GM18508 (cell line): ENCODE measurements around the gene STRBP.

Experiments
- ATAC-seq: cut with Tn5 transposase; IDR thresholded peaks from one replicate; pipeline ENCODE4 v1.9.1; 2021; ENCODE audit warnings: moderate number of reproducible peaks; ENCODE audit not compliant: insufficient read depth, unreplicated experiment

Gene STRBP

DNA sequence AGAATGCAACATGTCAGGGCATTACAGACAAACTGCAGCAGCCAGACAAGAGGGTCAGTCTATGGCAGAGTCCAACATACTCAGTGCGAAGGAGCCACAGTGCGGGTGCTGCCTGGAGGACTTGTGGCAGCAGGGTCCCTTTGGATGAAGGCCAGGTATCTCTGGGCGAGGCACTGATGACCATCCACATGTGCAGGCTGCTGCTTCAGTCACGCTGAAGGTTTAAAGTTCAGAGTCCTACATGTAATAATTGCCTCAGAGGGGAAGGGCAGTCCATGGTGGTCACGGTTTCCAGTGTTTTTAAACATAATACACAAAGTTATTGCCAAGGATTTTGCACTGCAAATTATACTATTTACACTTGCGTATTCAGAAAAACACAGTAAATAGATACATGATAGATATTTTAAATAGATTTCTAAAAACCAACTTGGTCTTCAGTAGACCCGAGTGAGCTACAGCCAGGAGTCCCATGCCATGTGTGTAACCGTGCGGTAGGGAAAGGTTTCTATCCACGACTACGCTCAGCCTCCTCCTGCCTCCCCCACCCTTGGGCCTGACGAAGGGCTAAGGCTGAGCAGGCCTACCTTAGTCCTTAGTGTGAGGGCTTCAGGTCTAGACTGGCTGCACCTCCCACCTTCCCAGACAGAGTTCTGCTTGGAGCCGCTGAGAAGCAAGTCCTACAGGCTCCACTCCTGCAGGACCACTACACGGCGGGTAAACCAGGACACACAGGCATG, 158.7 kb downstream of the STRBP start:
- no peak for ATAC-seq

DNA sequence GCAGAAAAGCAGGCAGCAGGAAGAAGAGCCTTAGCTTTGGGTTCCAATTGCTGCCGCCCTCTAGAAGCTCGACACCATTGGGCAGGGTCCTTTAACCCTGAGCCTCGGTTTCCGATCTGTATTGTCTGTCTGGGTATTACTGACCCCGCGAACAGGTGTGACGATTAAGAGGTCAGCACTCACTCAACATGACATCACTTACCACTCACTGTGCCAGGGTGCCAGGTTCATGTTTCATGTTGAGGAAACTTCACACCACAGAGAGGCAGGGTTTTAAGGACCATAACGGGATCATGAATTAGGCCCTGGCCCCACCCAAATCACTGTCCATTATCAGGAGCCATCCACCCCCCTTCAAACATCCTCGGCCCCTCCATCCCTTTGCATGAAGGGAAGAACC, 159.4 kb downstream of the STRBP start:
- ATAC-seq = no peak

- ATAC-seq = no peak
These were observed 160.6 kb downstream of the STRBP start for GRCh38 chr9:123107639-123108285.

DNA sequence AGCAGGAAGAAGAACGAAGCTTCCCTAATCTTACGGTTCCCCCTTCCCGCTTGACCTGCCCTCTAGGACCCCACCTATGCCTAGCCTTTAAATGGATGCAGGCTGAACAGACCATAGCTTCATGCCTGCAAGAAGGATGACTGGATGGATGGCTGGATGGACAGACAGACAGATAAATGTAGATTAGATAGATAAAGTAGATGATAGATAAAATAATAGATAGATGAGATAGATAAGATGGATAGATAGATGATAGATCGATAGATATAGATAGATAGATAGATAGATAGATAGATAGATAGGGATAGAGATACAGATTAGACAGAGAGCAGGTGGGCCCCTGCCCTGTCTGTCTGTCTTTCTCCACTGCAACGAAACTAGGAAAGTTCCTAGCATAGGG, 162.9 kb downstream of the STRBP start:
- no peak for ATAC-seq

DNA sequence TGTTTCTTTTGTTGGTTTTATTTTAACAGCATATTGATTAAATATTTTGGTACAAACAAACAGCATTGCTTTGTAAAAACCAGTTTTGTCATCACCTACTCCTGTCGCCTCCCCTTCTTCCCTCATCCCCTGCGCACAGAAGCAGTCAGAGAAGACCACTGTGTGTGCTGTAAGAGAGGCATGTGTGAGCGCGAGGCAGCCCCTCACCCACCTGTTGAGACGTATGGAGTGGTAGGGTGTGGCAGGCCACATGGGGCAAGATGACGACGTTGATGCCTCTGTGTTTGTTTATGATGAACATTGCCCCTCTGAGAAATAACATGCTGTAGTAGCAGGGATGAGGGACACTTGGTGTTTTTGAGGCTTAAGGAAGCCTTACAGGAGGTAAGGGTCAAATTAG, 163.6 kb downstream of the STRBP start:
- ATAC-seq = no peak

- ATAC-seq = no peak
These were observed 165.8 kb downstream of the STRBP start for GRCh38 chr9:123102375-123103113.

DNA sequence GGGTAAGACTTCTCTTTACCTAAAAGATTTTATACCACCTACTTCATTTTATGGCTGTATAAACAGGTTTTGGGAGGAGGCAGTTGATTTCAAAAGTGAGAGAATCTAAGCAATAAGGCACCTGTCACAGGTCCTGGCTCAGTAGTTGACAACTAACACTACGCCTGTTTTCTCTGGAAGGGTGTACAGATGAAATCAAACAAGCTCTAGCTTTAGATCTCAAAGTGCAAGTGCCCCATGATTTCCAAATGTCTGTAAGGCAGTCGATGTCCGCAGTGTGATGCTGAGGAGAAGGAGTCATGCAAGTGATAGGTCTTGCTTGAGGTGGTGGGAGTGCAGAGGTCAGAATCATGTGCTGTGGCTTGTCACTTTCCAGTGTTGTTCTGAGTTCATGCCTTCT, 168.8 kb downstream of the STRBP start:
- ATAC-seq = no peak

DNA sequence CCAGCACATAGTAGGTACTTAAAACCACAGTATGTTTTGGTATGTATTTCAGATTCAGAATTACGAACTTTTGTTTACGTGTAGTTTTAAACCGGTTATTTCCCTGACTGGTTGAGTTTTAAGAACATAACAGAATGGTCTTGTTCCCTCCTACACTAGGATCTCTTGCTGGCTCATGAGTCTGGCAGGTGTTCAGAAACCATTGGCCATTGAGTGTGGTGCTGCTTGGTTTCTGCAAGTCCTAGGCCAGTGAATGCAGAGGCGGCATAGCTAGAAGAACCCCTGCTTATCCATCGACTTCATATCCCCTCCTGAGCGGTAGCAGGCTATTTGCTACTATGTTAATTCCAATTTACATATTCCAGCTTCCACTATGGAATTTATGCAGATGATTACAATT, 169.3 kb downstream of the STRBP start:
- ATAC-seq = no peak

DNA sequence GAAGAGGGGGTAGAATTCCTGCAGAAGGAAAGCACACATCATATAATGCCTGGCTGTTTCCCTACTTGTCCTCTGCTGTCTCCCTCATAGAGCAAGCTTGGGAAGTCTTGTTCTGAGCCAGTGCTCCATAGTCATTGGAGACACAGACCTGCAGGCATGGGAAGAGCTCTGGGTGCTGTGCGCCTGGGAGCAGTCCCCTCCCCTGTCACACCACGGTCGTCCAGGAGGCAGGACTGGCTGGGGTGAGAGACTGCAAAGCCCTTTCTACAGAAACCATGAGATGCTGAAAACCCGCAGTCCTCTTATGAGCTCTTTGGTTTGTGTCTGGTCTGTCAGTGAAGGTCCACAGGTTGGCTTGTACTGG, 170.3 kb downstream of the STRBP start:
- ATAC-seq = no peak

- ATAC-seq = no peak
These were observed 170.8 kb downstream of the STRBP start for GRCh38 chr9:123097430-123098095.

GRCh38 chr9:123096987-123097386, 171.4 kb downstream of the STRBP start:
- ATAC-seq = no peak

DNA sequence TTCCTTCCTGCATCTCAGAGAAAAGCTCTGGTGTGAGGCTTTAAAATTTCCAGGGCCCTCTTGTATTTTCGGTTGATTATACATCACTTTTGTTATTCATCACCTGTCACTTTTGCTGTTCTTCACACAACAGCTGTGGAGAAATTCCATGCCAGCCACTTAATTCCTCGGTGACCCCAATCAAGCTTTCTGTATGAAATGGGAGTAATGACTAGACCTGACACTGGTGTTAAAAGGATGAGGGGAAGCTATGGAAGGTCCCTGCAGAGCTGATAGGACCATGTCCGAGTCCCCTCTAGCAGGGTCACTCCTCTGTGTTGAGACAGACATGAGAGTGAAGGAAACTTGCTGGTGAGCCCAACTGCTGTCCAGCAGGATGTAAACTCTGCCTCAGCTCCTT, 175.2 kb downstream of the STRBP start:
- ATAC-seq = no peak

DNA sequence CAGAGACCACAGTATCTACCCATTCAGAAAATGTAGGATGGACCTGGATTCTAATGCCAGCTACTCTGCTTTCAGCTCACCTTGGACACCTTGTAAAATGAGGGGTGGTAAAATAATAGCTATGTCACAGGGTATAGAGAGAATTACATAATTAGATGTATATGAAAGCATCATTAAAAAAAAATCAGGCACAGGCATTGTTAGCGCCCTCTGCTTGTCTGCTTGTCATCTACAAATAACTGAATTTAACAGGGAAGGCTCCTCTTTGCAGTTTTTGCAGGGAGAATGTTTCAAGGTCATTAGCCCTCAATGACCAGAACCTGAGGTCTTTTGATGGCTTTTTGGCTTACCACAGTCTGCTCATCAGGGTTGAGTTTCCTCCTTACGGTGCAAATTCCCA, 176.9 kb downstream of the STRBP start:
- no peak for ATAC-seq

GRCh38 chr9:123090956-123091355, 177.4 kb downstream of the STRBP start:
- no peak for ATAC-seq

- ATAC-seq = no peak
These were observed 178.0 kb downstream of the STRBP start for GRCh38 chr9:123090198-123090896.

- no peak for ATAC-seq
These were observed 178.6 kb downstream of the STRBP start for GRCh38 chr9:123089790-123090189.

GRCh38 chr9:123089040-123089439, 179.3 kb downstream of the STRBP start:
- no peak for ATAC-seq

GRCh38 chr9:123087359-123087888, 181.0 kb downstream of the STRBP start:
- ATAC-seq = no peak

DNA sequence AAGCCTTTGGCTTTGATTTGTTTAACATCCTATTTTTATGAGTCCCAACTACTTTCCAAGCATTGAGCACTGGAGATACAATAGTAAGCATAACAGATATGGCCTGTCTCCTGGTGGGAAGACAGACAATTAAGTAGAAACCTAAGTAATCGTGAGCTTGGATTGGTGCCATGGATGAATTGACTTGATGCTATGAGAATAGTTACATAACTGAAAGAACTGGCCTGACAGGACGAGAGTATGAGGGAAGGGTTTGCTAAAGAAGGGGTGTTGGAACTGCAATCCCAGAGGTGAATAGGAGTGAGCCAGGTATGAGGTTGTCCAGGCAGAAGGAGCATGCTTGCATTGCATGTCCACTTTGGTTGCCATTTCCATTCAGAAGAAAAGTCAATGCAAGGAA, 182.5 kb downstream of the STRBP start:
- ATAC-seq = no peak

DNA sequence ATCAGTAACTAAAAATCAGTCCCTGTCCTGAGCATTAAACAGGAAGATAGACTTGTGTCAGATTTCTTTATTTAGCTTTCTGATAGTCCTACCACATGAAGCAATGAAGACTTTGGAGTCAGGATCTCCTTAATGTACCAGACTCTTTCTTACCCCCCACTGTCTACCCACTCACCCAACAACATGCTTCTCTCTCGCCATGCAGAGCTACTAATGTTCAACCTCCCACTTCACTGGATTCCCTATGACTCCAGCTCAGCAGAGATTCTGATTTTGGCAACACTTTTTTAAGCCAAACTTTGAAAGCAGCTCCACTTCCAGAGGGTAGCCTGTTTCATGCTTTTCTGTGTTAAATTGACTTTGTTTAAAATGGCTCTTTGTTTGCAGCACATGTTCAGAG, 184.1 kb downstream of the STRBP start:
- ATAC-seq = no peak
